Common myeloid progenitor, CD34-positive (primary cell): ENCODE results near the gene TIMM9.

Experiments used
- CTCF ChIA-PET: fragments of 350-600 bp; sonication (Branson Sonifier 250); formaldehyde crosslinking; loops from one replicate; lab custom pipeline; 2021; ENCODE audit warnings: antibody characterized with exemption; lab: Charles Lee
- POLR2A ChIA-PET: fragments of 350-600 bp; sonication (Branson Sonifier 250); formaldehyde crosslinking; loops from one replicate; lab custom pipeline; 2021; ENCODE audit warnings: antibody characterized with exemption; lab: Charles Lee
- DNase-seq, 3 donors: peaks; one replicate each; pipeline versions ENCODE4 v3.0.0 to v3.0.0-alpha.2; 2013
- H3K27ac ChIP-seq, 2 experiments: 1 replicate in 1 of 2; 2 replicates in 1 of 2; pipeline ENCODE4 v1.7.0; 2013; ENCODE audit warnings: inconsistent platforms in 2 of 2, low read length in 2 of 2, mild to moderate bottlenecking in 2 of 2, low read depth in 1 of 2, moderate library complexity in 1 of 2; ENCODE audit not compliant: severe bottlenecking in 2 of 2, insufficient read depth in 1 of 2, poor library complexity in 1 of 2
- H3K27me3 ChIP-seq, 5 experiments: replicated peaks in 2 of 5; 1 replicate in 3 of 5; 2 replicates in 2 of 5; pipeline versions ENCODE4 v1.6.1 to v1.7.0; 2013; ENCODE audit warnings: low read length in 4 of 5, mild to moderate bottlenecking in 2 of 5, moderate library complexity in 2 of 5, inconsistent platforms in 1 of 5; ENCODE audit not compliant: insufficient read depth in 5 of 5, control insufficient read depth in 4 of 5
- H3K36me3 ChIP-seq, 4 experiments: 1 replicate in 2 of 4; 2 replicates in 2 of 4; pipeline versions ENCODE4 v1.6.1 to v1.7.0; 2013; ENCODE audit warnings: low read length in 3 of 4, control low read depth in 1 of 4, mild to moderate bottlenecking in 1 of 4; ENCODE audit not compliant: control insufficient read depth in 4 of 4, insufficient read depth in 4 of 4
- H3K4me1 ChIP-seq, 4 experiments: 1 replicate in 3 of 4; 2 replicates in 1 of 4; pipeline versions ENCODE4 v1.6.1 to v1.7.1; 2013; ENCODE audit warnings: low read length in 3 of 4, mild to moderate bottlenecking in 3 of 4, control low read depth in 1 of 4, inconsistent platforms in 1 of 4, moderate library complexity in 1 of 4; ENCODE audit not compliant: control insufficient read depth in 4 of 4, insufficient read depth in 4 of 4; ENCODE audit errors: control extremely low read depth in 1 of 4
- H3K4me3 ChIP-seq, 7 experiments: 1 replicate in 4 of 7; 2 replicates in 3 of 7; pipeline versions ENCODE4 v1.5.1 to v1.7.0; 2013; ENCODE audit warnings: mild to moderate bottlenecking in 7 of 7, low read length in 6 of 7, moderate library complexity in 6 of 7, inconsistent platforms in 2 of 7, low read depth in 2 of 7, control low read depth in 1 of 7; ENCODE audit not compliant: insufficient read depth in 4 of 7, control insufficient read depth in 1 of 7; ENCODE audit errors: extremely low read depth in 1 of 7
- H3K9me3 ChIP-seq, 5 experiments: 1 replicate in 4 of 5; 2 replicates in 1 of 5; pipeline versions ENCODE4 v1.6.1 to v1.7.1; 2013; ENCODE audit warnings: low read length in 4 of 5, mild to moderate bottlenecking in 2 of 5, inconsistent platforms in 1 of 5, low read depth in 1 of 5, moderate library complexity in 1 of 5; ENCODE audit not compliant: control insufficient read depth in 4 of 5, insufficient read depth in 2 of 5; ENCODE audit errors: control extremely low read depth in 1 of 5
- WGBS: methylation state at CpG from one replicate; pipeline ENCODE4 v1.1.5; 2013; ENCODE audit not compliant: insufficient coverage; 5-methylcytosine and 5-hydroxymethylcytosine counted together

The TIMM9 gene

GRCh38 chr14:58463147-58463546, 35.8 kb upstream of the TIMM9 start:
- H3K27ac ChIP-seq, result no peak overlapping the region
- CTCF ChIA-PET, result interaction anchor here (0.9 kb wide), 1 partner anchor 37 kb away, joined by 3 read pairs; no protein-coding TSS in a partner anchor
- WGBS, result 100% methylated on average over 2 of the region's 2 CpGs
- no peaks in the 10 kb centered on the region for H3K4me1 ChIP-seq
- no peak for DNase-seq
- no peaks in the 10 kb centered on the region for H3K27me3 ChIP-seq
- POLR2A ChIA-PET, result no interaction called here
- H3K9me3 ChIP-seq, result no peaks in the 10 kb centered on the region
- H3K36me3 ChIP-seq, result peaks cover 12 to 55% (median 32%) of the 10 kb centered on the region in 4 experiments
- H3K4me3 ChIP-seq, result no peak overlapping the region

- H3K27ac ChIP-seq, result no peak overlapping the region
- no CpG with 5 or more reads among the region's 2 CpGs for WGBS
- H3K36me3 ChIP-seq, result peaks cover 18 to 53% (median 33%) of the 10 kb centered on the region in 4 experiments
- H3K4me1 ChIP-seq, result no peaks in the 10 kb centered on the region
- H3K27me3 ChIP-seq, result no peaks in the 10 kb centered on the region
- H3K4me3 ChIP-seq, result no peak overlapping the region
- H3K9me3 ChIP-seq, result no peaks in the 10 kb centered on the region
- CTCF ChIA-PET, result no interaction called here
- POLR2A ChIA-PET, result no interaction called here
- DNase-seq, result no peak
These were observed 33.4 kb upstream of the TIMM9 start for GRCh38 chr14:58460772-58461171.

GRCh38 chr14:58455593-58456265, 28.4 kb upstream of the TIMM9 start:
- no peak for DNase-seq
- ChIA-PET CTCF (interaction anchor here (0.8 to 1.1 kb wide), 2 partner anchors 12 to 20 kb away, joined by 3 read pairs; no protein-coding TSS in a partner anchor), POLR2A (interaction anchor here (0.7 kb wide), 1 partner anchor 303 kb away, joined by 3 read pairs; no protein-coding TSS in a partner anchor)
- H3K4me1 ChIP-seq, result no peaks in the 10 kb centered on the region
- no peak overlapping the region for H3K4me3 ChIP-seq
- WGBS, result 98% methylated on average over 6 of the region's 9 CpGs
- H3K27me3 ChIP-seq, result no peaks in the 10 kb centered on the region
- H3K36me3 ChIP-seq, result peaks cover 22 to 54% (median 32%) of the 10 kb centered on the region in 4 experiments
- no peak overlapping the region for H3K27ac ChIP-seq
- H3K9me3 ChIP-seq, result peaks cover 0 to 3% (median 0%) of the 10 kb centered on the region in 5 experiments

- no peaks in the 10 kb centered on the region for H3K9me3 ChIP-seq
- H3K4me3 ChIP-seq, result no peak overlapping the region
- ChIA-PET CTCF (interaction anchor here (0.6 kb wide), 1 partner anchor 978 kb away, joined by 3 read pairs; no protein-coding TSS in a partner anchor), POLR2A (no interaction called here)
- H3K27me3 ChIP-seq, result no peaks in the 10 kb centered on the region
- H3K4me1 ChIP-seq, result no peaks in the 10 kb centered on the region
- no peak for DNase-seq
- H3K36me3 ChIP-seq, result peaks cover 3 to 56% (median 24%) of the 10 kb centered on the region in 4 experiments
- 100% methylated on average over 3 of the region's 5 CpGs for WGBS
- no peak overlapping the region for H3K27ac ChIP-seq
These were observed 17.3 kb upstream of the TIMM9 start for GRCh38 chr14:58444627-58445026.

- ChIA-PET CTCF (no interaction called here), POLR2A (no interaction called here)
- DNase-seq, result no peak
- Histone ChIP-seq H3K36me3 (peaks cover 11 to 55% (median 34%) of the 10 kb centered on the region in 4 experiments), H3K27ac (no peak overlapping the region), H3K4me1 (no peaks in the 10 kb centered on the region), H3K27me3 (no peaks in the 10 kb centered on the region), H3K9me3 (no peaks in the 10 kb centered on the region), H3K4me3 (no peak overlapping the region)
- 100% methylated on average over 3 of the region's 5 CpGs for WGBS
These were observed 12.1 kb upstream of the TIMM9 start for GRCh38 chr14:58439476-58439875.

GRCh38 chr14:58430156-58430555, 2.8 kb upstream of the TIMM9 start:
- no peak overlapping the region for H3K27ac ChIP-seq
- H3K36me3 ChIP-seq, result peaks cover 5 to 40% (median 13%) of the 10 kb centered on the region in 4 experiments
- WGBS, result no CpG with 5 or more reads among the region's 1 CpG
- CTCF ChIA-PET, result no interaction called here
- no peaks in the 10 kb centered on the region for H3K9me3 ChIP-seq
- POLR2A ChIA-PET, result no interaction called here
- H3K4me1 ChIP-seq, result peaks cover 4 to 34% (median 20%) of the 10 kb centered on the region in 4 experiments
- H3K4me3 ChIP-seq, result no peak overlapping the region
- DNase-seq, result peak in 1 of 3 donors; percentile 3
- H3K27me3 ChIP-seq, result no peaks in the 10 kb centered on the region

DNA sequence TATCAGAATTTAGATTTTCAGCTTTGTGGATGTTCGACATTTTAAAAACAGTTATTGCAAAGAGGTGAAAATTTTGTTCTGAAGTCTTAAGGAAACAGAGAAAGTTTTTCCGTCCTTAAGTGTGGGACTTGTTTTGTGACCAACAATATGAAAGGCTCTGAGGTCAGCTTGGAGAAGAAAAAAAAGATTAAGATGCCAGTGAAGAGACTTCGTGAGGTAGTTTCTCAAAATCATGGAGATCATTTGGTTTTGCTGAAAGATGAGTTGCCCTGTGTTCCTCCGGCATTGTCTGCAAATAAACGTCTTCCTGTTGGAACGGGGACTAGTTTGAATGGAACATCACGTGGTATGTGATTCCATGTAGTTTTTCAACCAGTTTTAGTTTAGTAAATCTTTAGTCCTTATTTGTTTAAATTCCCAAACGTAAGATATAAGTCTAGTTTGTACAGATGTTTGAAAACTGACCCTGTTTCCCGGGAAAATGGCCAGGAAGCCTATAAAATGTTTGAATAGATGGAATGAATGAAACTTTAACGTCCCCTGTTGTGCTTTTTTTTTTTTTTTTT, 870 bp upstream of the TIMM9 start:
- POLR2A ChIA-PET, result interaction anchor here (0.6 to 1.5 kb wide), 4 partner anchors 10 to 324 kb away, joined by 3 to 6 read pairs (median 4); no protein-coding TSS in a partner anchor
- CTCF ChIA-PET, result interaction anchor here (0.9 to 4.3 kb wide), 2 partner anchors 13 to 33 kb away, joined by 4 to 19 read pairs; partner anchors contain the start of gene TOMM20L
- H3K4me3 ChIP-seq, result peak overlapping the region in 6 of 7 experiments; percentile 84 to 100 (median 96)
- H3K27ac ChIP-seq, result peak overlapping the region; percentile 98 to 99
- peak; percentile 36 to 74 (median 73) for DNase-seq
- peaks cover 2 to 22% (median 11%) of the 10 kb centered on the region in 4 experiments for H3K36me3 ChIP-seq
- H3K27me3 ChIP-seq, result no peaks in the 10 kb centered on the region
- WGBS, result 0% methylated on average over 7 of the region's 10 CpGs
- H3K4me1 ChIP-seq, result peaks cover 4 to 34% (median 21%) of the 10 kb centered on the region in 4 experiments
- H3K9me3 ChIP-seq, result no peaks in the 10 kb centered on the region
